Endothelial cell of umbilical vein (primary cell): ENCODE data around the gene CLIC3. TPM values are rescaled to one million over a fixed set of nuclear protein-coding genes. Genes with fewer than 3 reads are reported as not detected.

ENCODE experiments used
- BruUV-seq: library from RNA; stranded (reverse); fragments of 400-500 nt; replicated peaks from 2 replicates; lab custom pipeline; 2021; lab: Mats Ljungman, UMichigan
- CTCF ChIA-PET: fragments of 300-600, 350-600 bp; sonication (Branson Sonifier 250); formaldehyde crosslinking; loops from one replicate; lab custom pipeline; 2021; ENCODE audit warnings: antibody characterized with exemption, inconsistent platforms; lab: Charles Lee
- POLR2A ChIA-PET: fragments of 300-600, 350-600 bp; sonication (Branson Sonifier 250); formaldehyde crosslinking; loops from one replicate; lab custom pipeline; 2021; ENCODE audit warnings: antibody characterized with exemption, inconsistent platforms; lab: Charles Lee
- DNase-seq: peaks from one replicate; pipeline ENCODE4 v3.0.0-alpha.2; 2011; ENCODE audit warnings: low read depth, low spot score
- FAIRE-seq: peaks from 2 replicates; lab custom pipeline; 2011; peaks lifted over from hg19 to GRCh38; lab: Jason Lieb, UNC
- H2AFZ ChIP-seq: 2 replicates; pipeline ENCODE4 v1.6.0; 2012; ENCODE audit warnings: low read depth, low read length, control low read depth, inconsistent platforms
- H3K27ac ChIP-seq: 2 replicates; pipeline ENCODE4 v1.5.1; 2011; ENCODE audit warnings: low read depth, mild to moderate bottlenecking, control low read depth, low read length, moderate library complexity; ENCODE audit not compliant: insufficient read depth
- H3K27me3 ChIP-seq, 2 experiments: 2 replicates each; pipeline versions ENCODE4 v1.6.0 to v1.6.1; 2011; ENCODE audit warnings: low read length in 2 of 2, mixed read lengths in 1 of 2; ENCODE audit not compliant: control insufficient read depth in 2 of 2, insufficient read depth in 2 of 2
- H3K36me3 ChIP-seq, 2 experiments: 2 replicates in 1 of 2; 3 replicates in 1 of 2; pipeline ENCODE4 v1.5.1; 2011; ENCODE audit warnings: low read length in 2 of 2, mild to moderate bottlenecking in 1 of 2, moderate library complexity in 1 of 2; ENCODE audit not compliant: control insufficient read depth in 2 of 2, insufficient read depth in 2 of 2; ENCODE audit errors: extremely low read depth in 1 of 2
- H3K4me1 ChIP-seq: 3 replicates; pipeline ENCODE4 v1.5.1; 2011; ENCODE audit warnings: mild to moderate bottlenecking, low read length; ENCODE audit not compliant: control insufficient read depth, insufficient read depth; ENCODE audit errors: extremely low read depth
- H3K4me2 ChIP-seq: 2 replicates; pipeline ENCODE4 v1.6.1; 2011; ENCODE audit warnings: low read length, control low read depth, mixed read lengths; ENCODE audit not compliant: insufficient read depth
- H3K4me3 ChIP-seq, 3 experiments: fragments of 200-600 bp in 1 of 3; sonication (generic), shearing (Covaris generic) in 1 of 3; replicated peaks in 1 of 3; 2 replicates each; pipeline ENCODE4 v1.5.1; 2011 to 2016; ENCODE audit warnings: control low read depth in 3 of 3, low read length in 3 of 3, mild to moderate bottlenecking in 2 of 3, inconsistent platforms in 1 of 3, low read depth in 1 of 3, moderate library complexity in 1 of 3; ENCODE audit not compliant: insufficient read depth in 1 of 3
- H3K79me2 ChIP-seq: 2 replicates; pipeline ENCODE4 v1.6.0; 2012; ENCODE audit warnings: low read length, inconsistent platforms; ENCODE audit not compliant: control insufficient read depth, insufficient read depth
- H3K9ac ChIP-seq: replicated peaks from 2 replicates; pipeline ENCODE3; 2011; ENCODE audit warnings: low read length, control low read depth; ENCODE audit not compliant: insufficient read depth; ENCODE audit errors: extremely low read depth
- H3K9me1 ChIP-seq: replicated peaks from 3 replicates; pipeline ENCODE4 v1.6.0; 2011; ENCODE audit warnings: mild to moderate bottlenecking, low read length; ENCODE audit not compliant: control insufficient read depth, insufficient read depth; ENCODE audit errors: extremely low read depth
- H3K9me3 ChIP-seq: replicated peaks from 2 replicates; pipeline ENCODE4 v1.5.1; 2012; ENCODE audit warnings: low read length, inconsistent platforms; ENCODE audit not compliant: control insufficient read depth, insufficient read depth
- H4K20me1 ChIP-seq: replicated peaks from 2 replicates; pipeline ENCODE3; 2011; ENCODE audit warnings: mild to moderate bottlenecking, low read length; ENCODE audit not compliant: control insufficient read depth, insufficient read depth; ENCODE audit errors: extremely low read depth
- EZH2 ChIP-seq: IDR thresholded peaks from 2 replicates; pipeline ENCODE4 v1.6.1; 2012; ENCODE audit warnings: borderline replicate concordance, low read depth, mild to moderate bottlenecking, moderate library complexity, low read length, inconsistent platforms; ENCODE audit not compliant: severe bottlenecking
- FOS ChIP-seq: IDR thresholded peaks from 2 replicates; pipeline ENCODE4 v1.6.1; 2011; ENCODE audit warnings: mild to moderate bottlenecking, low read length, moderate library complexity, borderline replicate concordance; ENCODE audit not compliant: insufficient read depth
- GATA2 ChIP-seq: IDR thresholded peaks from 2 replicates; pipeline ENCODE4 v1.7.0; 2011; ENCODE audit warnings: low read depth, mild to moderate bottlenecking, moderate library complexity, mixed read lengths, low read length; ENCODE audit not compliant: insufficient read length, insufficient read depth
- JUN ChIP-seq: IDR thresholded peaks from 2 replicates; pipeline ENCODE4 v1.6.1; 2011; ENCODE audit warnings: borderline replicate concordance, low read depth; ENCODE audit not compliant: insufficient read length, insufficient read depth
- MYC ChIP-seq: IDR thresholded peaks from one replicate; pipeline ENCODE4 v1.6.1; 2011; ENCODE audit warnings: mild to moderate bottlenecking, low read depth, low read length
- POLR2A ChIP-seq: IDR thresholded peaks from 2 replicates; pipeline ENCODE4 v1.6.1; 2012; ENCODE audit warnings: low read depth, mild to moderate bottlenecking, control low read depth, low read length
- POLR2AphosphoS5 ChIP-seq: IDR thresholded peaks from 2 replicates; pipeline ENCODE4 v1.6.1; 2012; ENCODE audit warnings: low read depth, mild to moderate bottlenecking, control low read depth, low read length, moderate library complexity; ENCODE audit not compliant: insufficient read depth
- dilution Hi-C: fragments of 300-500 bp; cut with MboI; formaldehyde crosslinking; loops from one replicate; pipeline ENCODE4 v1.15.0; 2019; ENCODE audit warnings: low sequenced_read_pairs; ENCODE audit not compliant: extremely low pct_ligation_motif_present
- intact Hi-C: fragments of 100-400 bp; cut with micrococcal nuclease; formaldehyde crosslinking; loops from one replicate; pipeline ENCODE4 v1.10.0; 2022
- polyA plus RNA-seq, 4 experiments: library from polyadenylated mRNA; depleted of rRNA in 3 of 4; stranded (reverse) in 3 of 4; unstranded in 1 of 4; fragments of >200 nt; gene quantifications; 2 replicates each; pipeline versions ENCODE4 v1.2.1 to v1.2.3, GENCODE V29; 2011 to 2012; ENCODE audit warnings: missing spikeins in 1 of 4
- total RNA-seq: library from RNA; stranded (reverse); gene quantifications from 2 replicates; pipeline ENCODE4 v1.2.3, GENCODE V29; 2021
- TF ChIP-seq, protein P1 (sequence below), 2 donors: IDR thresholded peaks; 1 replicate in 1 of 2; 2 replicates in 1 of 2; pipeline ENCODE4 v1.5.1; 2011; ENCODE audit warnings: low read length in 2 of 2, mild to moderate bottlenecking in 2 of 2, moderate library complexity in 2 of 2, control low read depth in 1 of 2, inconsistent platforms in 1 of 2, low read depth in 1 of 2; ENCODE audit not compliant: insufficient read depth in 1 of 2; ENCODE audit errors: extremely low read depth in 1 of 2
- TF ChIP-seq, protein P2 (sequence below): IDR thresholded peaks from 2 replicates; pipeline ENCODE4 v1.6.1; 2011; ENCODE audit not compliant: insufficient read depth, insufficient read length

Gene CLIC3
- total and polyA plus RNA-seq, 2 donors (not counting 3 experiments of a cell fraction or from before 2014, with no cell fraction given) = 2.3 TPM; not detected in 1

DNA sequence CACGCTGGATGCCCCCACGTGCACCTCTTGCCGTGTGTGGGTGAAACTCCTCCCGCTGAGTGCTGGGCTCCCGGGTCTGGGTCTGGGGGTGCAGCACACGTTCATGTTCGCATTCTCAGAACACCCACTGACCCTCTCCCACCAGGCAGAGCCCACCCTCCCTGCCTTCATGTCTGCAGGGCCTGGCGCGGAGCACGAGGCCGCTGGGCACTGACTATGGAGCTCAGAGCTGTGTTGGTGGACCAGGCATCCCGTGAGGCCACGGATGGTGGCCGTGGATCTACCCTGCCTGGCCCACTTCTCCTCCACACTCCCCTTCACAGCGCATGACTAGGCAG is 35.5 kb downstream of the CLIC3 start:
- no peaks in the 10 kb centered on the region for H3K4me1 ChIP-seq
- TF ChIP-seq POLR2A (no peak), MYC (no peak), JUN (no peak), FOS (no peak), GATA2 (no peak), POLR2AphosphoS5 (no peak), EZH2 (no peak)
- TF ChIP-seq, protein P1, sequence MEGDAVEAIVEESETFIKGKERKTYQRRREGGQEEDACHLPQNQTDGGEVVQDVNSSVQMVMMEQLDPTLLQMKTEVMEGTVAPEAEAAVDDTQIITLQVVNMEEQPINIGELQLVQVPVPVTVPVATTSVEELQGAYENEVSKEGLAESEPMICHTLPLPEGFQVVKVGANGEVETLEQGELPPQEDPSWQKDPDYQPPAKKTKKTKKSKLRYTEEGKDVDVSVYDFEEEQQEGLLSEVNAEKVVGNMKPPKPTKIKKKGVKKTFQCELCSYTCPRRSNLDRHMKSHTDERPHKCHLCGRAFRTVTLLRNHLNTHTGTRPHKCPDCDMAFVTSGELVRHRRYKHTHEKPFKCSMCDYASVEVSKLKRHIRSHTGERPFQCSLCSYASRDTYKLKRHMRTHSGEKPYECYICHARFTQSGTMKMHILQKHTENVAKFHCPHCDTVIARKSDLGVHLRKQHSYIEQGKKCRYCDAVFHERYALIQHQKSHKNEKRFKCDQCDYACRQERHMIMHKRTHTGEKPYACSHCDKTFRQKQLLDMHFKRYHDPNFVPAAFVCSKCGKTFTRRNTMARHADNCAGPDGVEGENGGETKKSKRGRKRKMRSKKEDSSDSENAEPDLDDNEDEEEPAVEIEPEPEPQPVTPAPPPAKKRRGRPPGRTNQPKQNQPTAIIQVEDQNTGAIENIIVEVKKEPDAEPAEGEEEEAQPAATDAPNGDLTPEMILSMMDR (IDR thresholded peaks at IDR 0.05; ENCODE audit: extremely low read depth in 1 of 2, insufficient read depth in 1 of 2, low read depth in 1 of 2, low read length in 2 of 2) = no peak
- TF ChIP-seq, protein P2, sequence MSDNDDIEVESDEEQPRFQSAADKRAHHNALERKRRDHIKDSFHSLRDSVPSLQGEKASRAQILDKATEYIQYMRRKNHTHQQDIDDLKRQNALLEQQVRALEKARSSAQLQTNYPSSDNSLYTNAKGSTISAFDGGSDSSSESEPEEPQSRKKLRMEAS = no peak
- no peaks in the 10 kb centered on the region for H3K9me1 ChIP-seq
- intact Hi-C loops = no loop called here
- no peak overlapping the region for H3K4me3 ChIP-seq
- H3K36me3 ChIP-seq = no peaks in the 10 kb centered on the region
- dilution Hi-C loops = no loop called here
- no peak overlapping the region for H3K27ac ChIP-seq
- no peak for DNase-seq
- H4K20me1 ChIP-seq = no peaks in the 10 kb centered on the region
- no peaks in the 10 kb centered on the region for H3K79me2 ChIP-seq
- H3K27me3 ChIP-seq = no peaks in the 10 kb centered on the region
- H2AFZ ChIP-seq = no peak overlapping the region
- CTCF ChIA-PET = no interaction called here
- BruUV-seq = no TSS peak
- FAIRE-seq = no peak
- POLR2A ChIA-PET = no interaction called here
- no peak overlapping the region for H3K4me2 ChIP-seq
- H3K9me3 ChIP-seq = no peaks in the 10 kb centered on the region
- H3K9ac ChIP-seq = no peak overlapping the region
